HG03565 (cell line): Measurements from ENCODE around the gene OTOF.

Experiments
- ATAC-seq: cut with Tn5 transposase; IDR thresholded peaks from one replicate; pipeline ENCODE4 v1.9.1; 2021; ENCODE audit warnings: mild to moderate bottlenecking, moderate library complexity; ENCODE audit not compliant: unreplicated experiment

Gene OTOF

GRCh38 chr2:26466662-26467310, 11.1 kb downstream of the OTOF start:
- no peak for ATAC-seq

- no peak for ATAC-seq
Measured at GRCh38 chr2:26465981-26466471, 11.9 kb downstream of the OTOF start.

GRCh38 chr2:26465266-26465925, 12.5 kb downstream of the OTOF start:
- no peak for ATAC-seq

- no peak for ATAC-seq
Measured at GRCh38 chr2:26464390-26465265, 13.3 kb downstream of the OTOF start.

- ATAC-seq: no peak
Measured at GRCh38 chr2:26463244-26464192, 14.4 kb downstream of the OTOF start.

- no peak for ATAC-seq
Measured at GRCh38 chr2:26462511-26463243, 15.2 kb downstream of the OTOF start.

DNA sequence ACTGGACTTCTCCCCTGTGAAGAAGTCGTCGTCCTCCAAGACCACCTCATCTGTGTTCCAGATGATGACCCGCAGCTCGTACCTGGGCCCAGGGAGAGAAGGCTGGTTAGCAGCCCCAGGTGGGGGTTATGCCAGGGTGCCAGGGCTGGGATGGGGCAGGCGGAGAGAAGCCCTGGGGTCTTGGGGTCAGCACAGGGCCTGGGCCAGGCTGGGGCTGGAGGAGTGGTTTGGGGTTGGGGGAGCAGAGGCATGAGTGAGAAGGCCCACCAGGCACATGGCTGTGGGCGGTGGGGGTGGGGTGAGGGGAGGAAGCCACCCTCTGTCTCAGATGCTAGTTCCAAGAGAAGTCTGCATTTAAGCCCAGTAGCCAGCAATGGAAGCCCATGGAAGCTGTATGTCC, 15.8 kb downstream of the OTOF start:
- ATAC-seq: no peak

DNA sequence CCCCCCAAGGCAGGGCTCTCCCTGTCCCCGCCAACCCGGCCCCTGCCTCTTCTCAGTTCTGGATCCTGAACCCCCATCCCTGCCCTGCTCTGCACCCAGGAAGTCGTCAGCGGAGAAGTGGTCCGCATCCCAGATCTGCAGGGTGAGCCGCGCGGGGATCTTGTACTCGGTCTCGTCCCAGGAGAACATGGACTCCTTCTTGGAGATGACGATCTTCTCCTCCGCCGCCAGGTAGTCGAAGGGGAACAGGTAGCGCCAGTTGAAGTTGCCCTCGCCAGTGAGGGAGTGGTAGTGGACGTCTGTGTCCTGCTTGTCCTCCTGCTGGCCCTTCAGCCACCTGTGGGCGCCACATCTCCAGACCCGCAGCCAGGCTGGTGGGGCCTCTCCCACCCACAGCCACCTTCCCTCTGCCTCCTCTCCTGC, 16.3 kb downstream of the OTOF start:
- ATAC-seq: no peak

- no peak for ATAC-seq
Measured at GRCh38 chr2:26460613-26461031, 17.3 kb downstream of the OTOF start.

- no peak for ATAC-seq
Measured at GRCh38 chr2:26459991-26460612, 17.8 kb downstream of the OTOF start.

DNA sequence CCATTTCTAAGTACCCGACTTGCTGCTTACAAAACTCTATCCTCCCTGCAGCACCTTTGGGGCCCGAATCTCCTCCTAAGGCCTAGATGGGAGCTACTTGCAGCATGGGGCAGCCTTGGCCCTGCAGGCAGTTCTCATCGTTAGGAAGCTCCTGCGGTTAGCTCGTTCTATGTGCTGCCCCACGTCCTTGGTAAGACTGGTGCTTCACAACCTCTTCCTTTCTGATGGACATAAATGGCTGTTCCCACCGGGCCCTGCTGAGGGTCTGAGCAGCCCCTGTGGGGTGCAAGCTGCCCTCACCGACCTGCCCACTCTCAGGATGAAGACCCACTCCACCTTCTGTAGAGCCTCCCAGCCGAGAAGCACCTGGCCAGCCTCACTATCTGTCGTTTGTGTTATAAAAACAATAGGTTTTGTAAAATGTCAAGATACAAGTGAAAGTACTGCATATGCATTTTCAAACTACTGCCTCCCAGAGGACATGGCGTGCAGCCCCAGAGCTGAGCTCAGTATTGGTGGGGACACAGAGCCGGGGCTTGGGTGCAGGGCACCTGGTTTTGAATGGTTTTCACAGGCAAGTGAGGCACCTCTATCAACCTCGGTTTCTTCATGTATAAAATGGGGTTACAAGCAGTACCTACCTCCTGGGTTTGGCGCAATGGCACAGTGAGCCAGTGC, 19.4 kb downstream of the OTOF start:
- ATAC-seq: no peak

DNA sequence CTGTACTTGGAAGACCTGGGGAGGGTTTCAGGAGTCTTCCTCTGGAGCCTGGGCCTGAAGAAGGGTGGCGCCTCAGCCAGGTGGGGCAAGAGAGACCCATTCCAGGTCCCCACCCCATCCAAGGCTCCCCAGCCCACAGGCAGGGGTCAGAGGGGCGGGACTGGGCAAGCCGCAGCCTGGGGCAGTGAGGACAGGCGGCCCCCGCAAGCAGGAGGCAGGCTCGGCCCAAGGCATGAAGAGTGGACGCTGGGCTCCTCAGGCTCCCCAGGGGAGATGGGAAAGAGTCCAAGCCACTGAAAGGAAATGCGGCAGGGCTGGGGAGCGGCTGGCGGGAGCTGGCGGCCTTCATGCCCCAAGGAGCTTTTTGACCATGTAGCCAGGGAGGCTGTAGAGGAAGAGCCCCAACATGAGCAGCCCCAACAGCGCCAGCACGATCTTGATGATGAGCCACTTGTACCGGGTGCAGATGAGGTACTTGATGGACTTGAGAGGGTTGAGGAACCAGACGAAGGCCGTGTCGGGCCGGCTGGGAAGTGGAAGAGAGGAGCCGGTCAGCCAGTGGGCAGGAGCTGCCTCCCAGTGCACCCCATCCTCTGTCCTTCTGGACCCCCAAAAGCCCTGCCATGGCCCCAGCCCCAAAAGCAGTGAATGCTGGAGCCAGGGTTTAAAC, 20.1 kb downstream of the OTOF start:
- ATAC-seq: no peak

GRCh38 chr2:26457251-26457666, 20.7 kb downstream of the OTOF start:
- ATAC-seq: no peak

DNA sequence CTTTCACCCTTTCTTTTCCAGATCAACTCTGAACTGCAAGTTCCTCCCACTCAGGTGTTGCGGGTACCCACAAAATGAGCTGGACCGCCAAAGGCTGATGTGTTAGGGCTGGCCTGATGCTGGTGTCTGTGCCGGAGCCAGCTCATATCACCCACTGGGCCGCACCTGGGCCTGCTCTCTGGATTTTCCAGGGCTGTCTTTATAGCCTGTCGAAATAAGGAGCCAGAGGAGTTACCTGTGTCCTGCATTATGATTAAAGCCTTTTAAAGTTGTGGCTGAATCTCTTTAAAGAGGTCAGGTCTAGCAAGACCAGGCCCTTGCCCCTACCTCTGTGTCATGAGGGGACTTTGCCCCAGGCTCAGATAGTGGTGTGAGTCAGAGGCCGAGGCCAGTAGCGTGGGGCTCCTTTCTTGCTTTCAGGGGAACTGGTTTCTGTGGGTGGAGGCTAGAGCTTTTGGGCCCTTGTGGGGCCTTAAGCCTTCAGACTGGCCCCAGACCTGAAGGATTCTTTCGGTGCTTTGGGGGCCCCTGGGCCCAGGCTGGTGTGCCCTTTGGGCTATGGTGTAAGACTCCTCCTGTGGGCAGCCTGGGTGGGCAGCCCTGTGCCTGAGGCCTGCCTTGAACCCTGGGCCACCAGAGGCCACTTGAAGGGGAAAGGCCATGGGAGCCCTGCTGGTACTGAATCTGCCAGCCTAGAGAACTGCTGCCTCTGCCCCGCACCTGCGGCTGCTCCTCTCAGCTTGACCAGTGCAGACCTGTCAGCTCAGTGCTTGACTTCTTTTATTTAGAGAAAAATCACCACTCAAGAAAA, 21.3 kb downstream of the OTOF start:
- no peak for ATAC-seq

- ATAC-seq: no peak
Measured at GRCh38 chr2:26455670-26456439, 22.1 kb downstream of the OTOF start.

- no peak for ATAC-seq
Measured at GRCh38 chr2:26455037-26455669, 22.8 kb downstream of the OTOF start.
